Lower leg skin (tissue), 3 donors: Measurements from ENCODE around the gene MRO.

ENCODE experiments used
- POLR2A ChIP-seq, 2 donors: fragments of 450-650 bp; IDR thresholded peaks; one replicate each; pipeline ENCODE4 v1.6.1; 2016 to 2017; ENCODE audit warnings: antibody characterized with exemption in 2 of 2, mild to moderate bottlenecking in 1 of 2, moderate library complexity in 1 of 2
- TF ChIP-seq, protein P1 (sequence below), 3 donors: fragments of 450-650 bp; IDR thresholded peaks; one replicate each; pipeline ENCODE4 v1.5.1; 2016; ENCODE audit warnings: antibody characterized with exemption in 3 of 3, mild to moderate bottlenecking in 3 of 3, moderate library complexity in 2 of 3

DNA sequence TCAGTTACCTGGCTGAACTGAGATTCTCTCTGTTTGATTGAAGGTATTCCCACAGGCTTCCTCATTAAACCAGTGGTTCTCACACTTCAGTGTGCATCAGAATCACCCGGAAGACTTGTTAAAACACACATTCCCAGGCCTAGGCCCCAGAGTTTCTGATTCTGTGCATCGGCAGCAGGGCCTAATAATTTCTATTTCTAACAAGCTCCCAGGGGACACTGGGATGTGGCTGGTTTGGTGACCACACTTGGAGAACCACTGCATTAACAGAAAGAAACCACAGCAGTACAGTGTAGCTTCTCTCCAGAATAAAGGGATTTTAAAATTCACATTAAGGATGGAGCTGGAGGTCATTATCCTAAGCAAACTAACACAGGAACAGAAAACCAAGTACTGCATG, 6.5 kb downstream of the MRO start:
- TF ChIP-seq, protein P1, sequence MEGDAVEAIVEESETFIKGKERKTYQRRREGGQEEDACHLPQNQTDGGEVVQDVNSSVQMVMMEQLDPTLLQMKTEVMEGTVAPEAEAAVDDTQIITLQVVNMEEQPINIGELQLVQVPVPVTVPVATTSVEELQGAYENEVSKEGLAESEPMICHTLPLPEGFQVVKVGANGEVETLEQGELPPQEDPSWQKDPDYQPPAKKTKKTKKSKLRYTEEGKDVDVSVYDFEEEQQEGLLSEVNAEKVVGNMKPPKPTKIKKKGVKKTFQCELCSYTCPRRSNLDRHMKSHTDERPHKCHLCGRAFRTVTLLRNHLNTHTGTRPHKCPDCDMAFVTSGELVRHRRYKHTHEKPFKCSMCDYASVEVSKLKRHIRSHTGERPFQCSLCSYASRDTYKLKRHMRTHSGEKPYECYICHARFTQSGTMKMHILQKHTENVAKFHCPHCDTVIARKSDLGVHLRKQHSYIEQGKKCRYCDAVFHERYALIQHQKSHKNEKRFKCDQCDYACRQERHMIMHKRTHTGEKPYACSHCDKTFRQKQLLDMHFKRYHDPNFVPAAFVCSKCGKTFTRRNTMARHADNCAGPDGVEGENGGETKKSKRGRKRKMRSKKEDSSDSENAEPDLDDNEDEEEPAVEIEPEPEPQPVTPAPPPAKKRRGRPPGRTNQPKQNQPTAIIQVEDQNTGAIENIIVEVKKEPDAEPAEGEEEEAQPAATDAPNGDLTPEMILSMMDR (IDR thresholded peaks at IDR 0.05), result no peak
- TF ChIP-seq POLR2A (IDR thresholded peaks at IDR 0.05), result no peak
